K562 (cell line): Measurements from ENCODE around the gene LAPTM5. TPM values are rescaled to one million over a fixed set of nuclear protein-coding genes. Genes with fewer than 3 reads are reported as not detected.

Experiments
- ATAC-seq: fragments of 200-7000 bp; cut with Tn5 transposase; 3 replicates; pipeline ENCODE4 v1.9.1; 2020; ENCODE audit warnings: moderate library complexity
- BruUV-seq: library from RNA; stranded (reverse); fragments of 400-500 nt; replicated peaks from 2 replicates; lab custom pipeline; 2021; lab: Mats Ljungman, UMichigan
- CTCF ChIA-PET: fragments of 300-600 bp; formaldehyde crosslinking; extraction: SDS; loops from one replicate; lab custom pipeline; 2021; ENCODE audit warnings: low intra/inter-chr PET ratio; lab: Yijun Ruan, JAX
- POLR2A ChIA-PET: fragments of 300-600, 350-650 bp; sonication (Branson Sonifier 250); formaldehyde crosslinking; extraction: SDS; loops from one replicate; lab custom pipeline; 2021; ENCODE audit warnings: antibody characterized with exemption, inconsistent platforms; lab: Yijun Ruan, JAX
- DNase-seq, 4 experiments: peaks; one replicate each; pipeline versions ENCODE4 v3.0.0 to v3.0.0-alpha.2; 2011 to 2018; ENCODE audit warnings: low spot score in 3 of 4, mixed read lengths in 3 of 4; ENCODE audit errors: extremely low read depth in 1 of 4
- FAIRE-seq: peaks from 2 replicates; lab custom pipeline; 2011; peaks lifted over from hg19 to GRCh38; lab: Jason Lieb, UNC
- H2AFZ ChIP-seq: 2 replicates; pipeline ENCODE4 v1.6.0; 2011; ENCODE audit warnings: low read depth, low read length, control low read depth, inconsistent platforms
- H3K27ac ChIP-seq: fragments of 200-600 bp; 3 replicates; pipeline ENCODE4 v1.8.0; 2011; ENCODE audit warnings: low read depth, mild to moderate bottlenecking, control low read depth, inconsistent platforms, low read length, moderate library complexity, mixed read lengths; ENCODE audit errors: extremely low read depth
- H3K27me3 ChIP-seq, 2 experiments: fragments of 300-600 bp in 1 of 2; 2 replicates in 1 of 2; 3 replicates in 1 of 2; pipeline versions ENCODE4 v1.6.0 to v1.8.0; 2011; ENCODE audit warnings: inconsistent platforms in 2 of 2, low read length in 2 of 2, mild to moderate bottlenecking in 1 of 2, mixed read lengths in 1 of 2, moderate library complexity in 1 of 2; ENCODE audit not compliant: control insufficient read depth in 2 of 2, insufficient read depth in 2 of 2
- H3K36me3 ChIP-seq: fragments of 300-600 bp; 3 replicates; pipeline ENCODE4 v1.8.0; 2011; ENCODE audit warnings: mild to moderate bottlenecking, low read length, inconsistent platforms; ENCODE audit not compliant: control insufficient read depth, insufficient read depth
- H3K4me1 ChIP-seq, 2 experiments: fragments of 200-600 bp in 1 of 2; replicated peaks in 1 of 2; 2 replicates in 1 of 2; 3 replicates in 1 of 2; pipeline versions ENCODE4 v1.5.1 to v1.8.0; 2011; ENCODE audit warnings: inconsistent platforms in 2 of 2, low read length in 2 of 2, mild to moderate bottlenecking in 1 of 2, mixed read lengths in 1 of 2, moderate library complexity in 1 of 2; ENCODE audit not compliant: control insufficient read depth in 2 of 2, insufficient read depth in 2 of 2
- H3K4me2 ChIP-seq: 2 replicates; pipeline ENCODE4 v1.6.1; 2011; ENCODE audit warnings: low read length, control low read depth, inconsistent platforms, mixed read lengths; ENCODE audit not compliant: insufficient read depth
- H3K4me3 ChIP-seq: fragments of 200-600 bp; sonication (generic), shearing (Covaris generic); 2 replicates; pipeline ENCODE4 v1.5.1; 2016; ENCODE audit warnings: control low read depth, inconsistent platforms
- H3K79me2 ChIP-seq: fragments of 200-600 bp; 3 replicates; pipeline ENCODE4 v1.8.0; 2011; ENCODE audit warnings: low read length, inconsistent platforms; ENCODE audit not compliant: control insufficient read depth, insufficient read depth
- H3K9ac ChIP-seq, 2 experiments: 2 replicates each; pipeline versions ENCODE4 v1.6.0 to v1.6.1; 2011; ENCODE audit warnings: low read depth in 2 of 2, low read length in 2 of 2, control low read depth in 1 of 2, inconsistent platforms in 1 of 2, mild to moderate bottlenecking in 1 of 2, mixed read lengths in 1 of 2; ENCODE audit not compliant: insufficient read depth in 1 of 2
- H3K9me1 ChIP-seq: one replicate; pipeline ENCODE4 v1.6.0; 2011; ENCODE audit warnings: inconsistent platforms, mild to moderate bottlenecking, low read length, moderate library complexity; ENCODE audit not compliant: control insufficient read depth, insufficient read depth
- H3K9me3 ChIP-seq: replicated peaks from 2 replicates; pipeline ENCODE4 v1.5.1; 2011; ENCODE audit warnings: low read depth, low read length, inconsistent platforms; ENCODE audit not compliant: control insufficient read depth, insufficient read depth
- H4K20me1 ChIP-seq: replicated peaks from 2 replicates; pipeline ENCODE4 v1.6.1; 2011; ENCODE audit warnings: low read length, inconsistent platforms, mixed read lengths; ENCODE audit not compliant: control insufficient read depth, insufficient read depth
- ATF3 ChIP-seq, 2 experiments: fragments of 450-650 bp in 1 of 2; sonication (generic) in 1 of 2; formaldehyde crosslinking in 1 of 2; IDR thresholded peaks in 1 of 2; conservative IDR thresholded peaks in 1 of 2; 2 replicates each; pipeline versions ENCODE4 v1.6.1 to v1.8.1; 2016 to 2023; ENCODE audit warnings: mild to moderate bottlenecking in 2 of 2, moderate library complexity in 2 of 2, inconsistent platforms in 1 of 2, missing genetic modification reagents in 1 of 2
- ATF4 ChIP-seq: fragments of 450-650 bp; formaldehyde crosslinking; IDR thresholded peaks from 2 replicates; pipeline ENCODE4 v1.4.0; 2022; ENCODE audit warnings: mild to moderate bottlenecking, moderate library complexity
- KAT8 ChIP-seq: fragments of 450-650 bp; IDR thresholded peaks from 2 replicates; pipeline ENCODE4 v1.6.1; 2016; ENCODE audit warnings: low read depth, mild to moderate bottlenecking
- XRCC5 ChIP-seq: fragments of 200-400 bp; formaldehyde crosslinking; IDR thresholded peaks from 2 replicates; pipeline ENCODE4 v1.6.1; 2017; ENCODE audit warnings: low read depth, mild to moderate bottlenecking, low read length
- ZBTB11 ChIP-seq, 3 experiments: fragments of 200-800 bp in 1 of 3; fragments of 250-450 bp in 1 of 3; fragments of 450-650 bp in 1 of 3; sonication (Bioruptor Pico) in 1 of 3; sonication (Bioruptor generic) in 1 of 3; formaldehyde crosslinking in 1 of 3; IDR thresholded peaks; 2 replicates each; pipeline versions ENCODE4 v1.6.1 to v1.8.0; 2016 to 2022; ENCODE audit warnings: mild to moderate bottlenecking in 2 of 3, missing genetic modification characterization in 2 of 3, missing compliant biosample characterization in 1 of 3, moderate library complexity in 1 of 3
- ZBTB8A ChIP-seq: fragments of 450-650 bp; IDR thresholded peaks from 2 replicates; pipeline ENCODE4 v1.6.1; 2018; ENCODE audit warnings: mild to moderate bottlenecking, moderate library complexity; ENCODE audit not compliant: partially characterized antibody
- WGBS: fragments of 100-300 bp; shearing (Covaris generic); methylation state at CpG from one replicate; pipeline ENCODE4 v1.1.6; 2016; ENCODE audit warnings: low coverage, mixed read lengths; ENCODE audit not compliant: insufficient coverage; ENCODE audit errors: missing lambda C conversion rate; 5-methylcytosine and 5-hydroxymethylcytosine counted together
- in situ Hi-C: fragments of 300-500 bp; cut with MboI; formaldehyde crosslinking; loops from 4 replicates; pipeline ENCODE4 v1.15.0; 2018; ENCODE audit warnings: inconsistent platforms, mixed read lengths
- intact Hi-C: fragments of 100-400 bp; cut with micrococcal nuclease; formaldehyde crosslinking; loops from 2 replicates; pipeline ENCODE4 v1.14.2; 2022
- polyA plus RNA-seq, 8 experiments: library from polyadenylated mRNA; depleted of rRNA in 4 of 8; stranded (reverse) in 5 of 8; unstranded in 3 of 8; fragments of >200 nt; fragmentation: Nextera tagmentation in 2 of 8; fragmentation: Illumina TruSeq in 1 of 8; extraction: Ambion mirVana in 2 of 8; extraction: Trizol in 1 of 8; gene quantifications; 2 replicates each; pipeline versions ENCODE4 v1.2.1 to v1.2.3, GENCODE V29; 2011 to 2014; ENCODE audit warnings: inconsistent platforms in 1 of 8, missing spikeins in 1 of 8
- total RNA-seq, 7 experiments: library from RNA; depleted of rRNA in 6 of 7; stranded (reverse); fragments of >200 nt in 6 of 7; fragmentation: Illumina TruSeq in 2 of 7; extraction: Trizol in 2 of 7; gene quantifications; 2 replicates each; pipeline versions ENCODE4 v1.2.1 to v1.2.3, GENCODE V29; 2011 to 2021; ENCODE audit warnings: low replicate concordance in 1 of 7

LAPTM5 gene
- total and polyA plus RNA-seq, 9 of the 15 experiments (the other 6 are each of a cell fraction or from before 2014, with no cell fraction given), result 2.4 to 47.3 (median 20.3) TPM

DNA sequence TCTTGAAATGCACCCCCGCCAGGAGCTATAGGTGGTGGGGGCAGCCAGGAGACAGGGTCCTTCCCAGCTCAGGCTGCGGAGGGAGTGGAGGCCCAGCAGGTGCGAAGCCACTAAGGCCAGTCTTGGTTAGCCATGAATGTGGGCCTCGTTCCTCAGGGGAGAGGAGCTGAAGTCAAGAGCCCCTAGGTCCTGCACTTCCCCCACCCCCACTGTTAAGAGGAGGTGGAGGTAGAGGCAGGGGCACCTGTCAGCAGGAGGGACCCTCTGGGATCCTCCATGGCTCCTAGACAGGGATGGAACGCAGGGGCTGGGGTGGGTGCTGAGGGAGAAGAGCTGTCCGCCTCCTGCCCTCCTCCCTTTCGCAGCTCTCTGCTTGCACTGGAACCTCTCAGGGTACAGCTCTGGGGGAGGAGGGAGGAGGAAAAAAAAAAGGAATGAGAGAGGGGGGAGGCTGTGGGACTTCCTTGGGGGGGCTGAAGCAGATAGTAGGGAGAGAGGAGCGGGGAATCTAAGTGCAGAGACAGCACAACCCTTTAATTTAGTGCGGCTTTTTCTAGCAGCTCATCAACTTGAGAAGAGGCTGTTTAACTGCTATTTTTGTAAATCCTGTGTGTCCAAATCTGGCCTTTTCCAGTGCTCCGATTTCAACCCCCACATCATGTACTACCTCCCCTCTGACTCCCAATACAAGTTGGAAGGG is 71.2 kb downstream of the LAPTM5 start (continued):
- TF ChIP-seq ZBTB11 (CRISPR knock-in tag; IDR thresholded peaks at IDR 0.05) (no peak), ZBTB8A (no peak)

DNA sequence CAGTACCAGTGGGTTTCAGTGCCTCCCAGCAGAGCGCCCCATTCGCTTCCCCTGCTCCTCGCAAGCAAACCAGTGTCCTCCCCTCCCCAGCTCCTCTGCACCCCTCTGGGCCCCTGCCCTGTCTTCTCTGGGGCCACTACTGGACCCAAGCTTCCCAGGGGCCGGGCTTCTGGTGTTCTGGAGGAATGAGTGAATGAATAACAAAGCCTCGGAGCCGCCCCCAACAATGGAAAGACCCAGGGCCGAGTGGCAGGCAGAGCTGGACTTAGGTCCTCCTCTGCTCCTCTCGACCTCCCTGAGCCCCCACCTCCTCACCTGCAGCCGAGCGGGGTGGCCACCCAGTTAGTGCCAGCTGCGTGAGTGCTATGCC is 71.8 kb downstream of the LAPTM5 start:
- H3K4me1 ChIP-seq, result peaks cover 0 to 8% of the 10 kb centered on the region in 2 experiments; a peak in 1 of 5 replicates
- TF ChIP-seq ATF4 (CRISPR knock-in tag), result no peak
- TF ChIP-seq XRCC5, result no peak
- TF ChIP-seq KAT8, result no peak
- no peak for TF ChIP-seq ATF3 (IDR thresholded peaks at IDR 0.05)
- TF ChIP-seq ATF3 (CRISPR knock-in tag; conservative IDR thresholded peaks at IDR 0.05), result no peak
- FAIRE-seq (no peak), ATAC-seq (no peak), DNase-seq (no peak)
- no peaks in the 10 kb centered on the region for H3K36me3 ChIP-seq
- H3K9me3 ChIP-seq, result no peaks in the 10 kb centered on the region
- in situ Hi-C loops, result no loop called here
- H4K20me1 ChIP-seq, result 0 out of 2 replicates have a peak, but pooled peaks cover 2% of the 10 kb centered on the region
- intact Hi-C loops, result no loop called here
- H3K9ac ChIP-seq, result peak overlapping the region in 1 of 2 experiments; percentile 62; a peak in 1 of 4 replicates
- POLR2A ChIA-PET, result interaction anchor here (0.8 to 1.1 kb wide), 3 partner anchors 12 to 39 kb away, joined by 3 to 4 read pairs (median 3); no protein-coding TSS in a partner anchor
- no TSS peak for BruUV-seq
- no peaks in the 10 kb centered on the region for H3K9me1 ChIP-seq
- no peaks in the 10 kb centered on the region for H3K79me2 ChIP-seq
- WGBS, result under 1% methylated on average over 11 of the region's 11 CpGs
- 0 out of 2 replicates have a peak overlapping the region, but pooled peaks have one; percentile 22 for H2AFZ ChIP-seq
- H3K4me3 ChIP-seq, result no peak overlapping the region
- peak overlapping the region; percentile 17; the same call in 1 of the 2 replicates for H3K4me2 ChIP-seq
- H3K27me3 ChIP-seq, result peaks cover 19 to 57% of the 10 kb centered on the region in 2 experiments; a peak in 4 of 5 replicates
- no peak overlapping the region for H3K27ac ChIP-seq
- CTCF ChIA-PET, result no interaction called here
